H1 (cell line): ENCODE data around the gene VPS72. TPM values are rescaled to one million over a fixed set of nuclear protein-coding genes. Genes with fewer than 3 reads are reported as not detected.

Experiments used
- CTCF ChIA-PET: fragments of 300-600 bp; sonication (Branson Sonifier 250); formaldehyde crosslinking; loops from one replicate; lab custom pipeline; 2021; ENCODE audit not compliant: partially characterized antibody; lab: Charles Lee
- POLR2A ChIA-PET: fragments of 300-600 bp; sonication (Branson Sonifier 250); formaldehyde crosslinking; loops from one replicate; lab custom pipeline; 2021; ENCODE audit warnings: inconsistent platforms; ENCODE audit not compliant: partially characterized antibody; lab: Charles Lee
- DNase-seq, 2 experiments: peaks; one replicate each; pipeline versions ENCODE4 v3.0.0 to v3.0.0-alpha.2; 2010 to 2022; ENCODE audit warnings: low spot score in 2 of 2, low read depth in 1 of 2, mixed read lengths in 1 of 2
- FAIRE-seq: peaks from 2 replicates; lab custom pipeline; 2011; peaks lifted over from hg19 to GRCh38; lab: Jason Lieb, UNC
- H2AFZ ChIP-seq: 2 replicates; pipeline ENCODE4 v1.8.1; 2012; ENCODE audit warnings: low read length, inconsistent platforms
- H2AK5ac ChIP-seq: 2 replicates; pipeline ENCODE4 v1.6.1; 2013; ENCODE audit warnings: low read depth, low read length
- H2BK120ac ChIP-seq: replicated peaks from 2 replicates; pipeline ENCODE3; 2013; ENCODE audit warnings: low read depth, low read length, inconsistent platforms
- H2BK12ac ChIP-seq: 2 replicates; pipeline ENCODE4 v1.6.1; 2013; ENCODE audit warnings: low read depth, low read length
- H2BK15ac ChIP-seq: 2 replicates; pipeline ENCODE4 v1.6.1; 2013; ENCODE audit warnings: low read length
- H2BK20ac ChIP-seq: 2 replicates; pipeline ENCODE4 v1.6.1; 2013; ENCODE audit warnings: low read length
- H2BK5ac ChIP-seq: 2 replicates; pipeline ENCODE4 v1.6.1; 2013; ENCODE audit warnings: low read depth, low read length
- H3K14ac ChIP-seq: 2 replicates; pipeline ENCODE4 v1.6.1; 2013; ENCODE audit warnings: inconsistent platforms; ENCODE audit not compliant: insufficient read length
- H3K18ac ChIP-seq: 2 replicates; pipeline ENCODE4 v1.6.1; 2013; ENCODE audit warnings: low read length; ENCODE audit errors: extremely low read depth
- H3K23ac ChIP-seq: 2 replicates; pipeline ENCODE4 v1.6.1; 2013; ENCODE audit warnings: inconsistent platforms; ENCODE audit not compliant: insufficient read length
- H3K23me2 ChIP-seq: 2 replicates; pipeline ENCODE4 v1.6.1; 2013; ENCODE audit warnings: low read depth, low read length
- H3K27ac ChIP-seq: 2 replicates; pipeline ENCODE4 v1.6.1; 2011; ENCODE audit warnings: low read depth, low read length, inconsistent platforms
- H3K27me3 ChIP-seq, 4 experiments: replicated peaks in 1 of 4; 1 replicate in 1 of 4; 2 replicates in 3 of 4; pipeline versions ENCODE4 v1.6.1 to v1.8.1; 2011 to 2013; ENCODE audit warnings: low read length in 3 of 4, mild to moderate bottlenecking in 3 of 4, inconsistent platforms in 2 of 4, mixed read lengths in 2 of 4, moderate library complexity in 1 of 4; ENCODE audit not compliant: control insufficient read depth in 3 of 4, insufficient read depth in 3 of 4; ENCODE audit errors: extremely low read depth in 1 of 4
- H3K36me3 ChIP-seq, 4 experiments: 2 replicates each; pipeline versions ENCODE4 v1.6.1 to v1.8.1; 2011 to 2013; ENCODE audit warnings: mild to moderate bottlenecking in 4 of 4, low read length in 3 of 4, moderate library complexity in 2 of 4, control low read depth in 1 of 4, inconsistent platforms in 1 of 4; ENCODE audit not compliant: insufficient read depth in 4 of 4, control insufficient read depth in 2 of 4
- H3K4ac ChIP-seq: replicated peaks from 2 replicates; pipeline ENCODE3; 2013; ENCODE audit warnings: low read length, low read depth, mixed read lengths, inconsistent platforms; ENCODE audit not compliant: insufficient read length
- H3K4me1 ChIP-seq, 4 experiments: replicated peaks in 1 of 4; 1 replicate in 1 of 4; 2 replicates in 3 of 4; pipeline versions ENCODE4 v1.6.1 to v1.8.1; 2011 to 2013; ENCODE audit warnings: low read length in 3 of 4, inconsistent platforms in 2 of 4, mixed read lengths in 1 of 4; ENCODE audit not compliant: insufficient read depth in 4 of 4, control insufficient read depth in 3 of 4
- H3K4me2 ChIP-seq, 2 experiments: 2 replicates each; pipeline versions ENCODE4 v1.6.1 to v1.8.1; 2011 to 2013; ENCODE audit warnings: low read depth in 2 of 2, low read length in 2 of 2, control low read depth in 1 of 2, inconsistent platforms in 1 of 2, mild to moderate bottlenecking in 1 of 2; ENCODE audit not compliant: insufficient read depth in 1 of 2
- H3K4me3 ChIP-seq, 4 experiments: fragments of 200-600, 300-600 bp in 1 of 4; sonication (generic), shearing (Covaris generic), sonication (Bioruptor Twin) in 1 of 4; 2 replicates each; pipeline versions ENCODE4 v1.5.1 to v1.8.1; 2011 to 2016; ENCODE audit warnings: low read length in 4 of 4, low read depth in 3 of 4, control low read depth in 2 of 4, inconsistent platforms in 2 of 4, mild to moderate bottlenecking in 2 of 4, mixed read lengths in 1 of 4, moderate library complexity in 1 of 4; ENCODE audit not compliant: insufficient read depth in 2 of 4; ENCODE audit errors: extremely low read depth in 1 of 4
- H3K56ac ChIP-seq: replicated peaks from 2 replicates; pipeline ENCODE3; 2013; ENCODE audit warnings: low read depth, mild to moderate bottlenecking, mixed read lengths, low read length, inconsistent platforms; ENCODE audit not compliant: insufficient read length
- H3K79me1 ChIP-seq: 2 replicates; pipeline ENCODE4 v1.6.1; 2013; ENCODE audit warnings: low read depth, low read length, control low read depth
- H3K79me2 ChIP-seq, 2 experiments: 2 replicates each; pipeline versions ENCODE4 v1.6.1 to v1.8.1; 2012 to 2013; ENCODE audit warnings: low read length in 2 of 2, mild to moderate bottlenecking in 2 of 2, inconsistent platforms in 1 of 2; ENCODE audit not compliant: insufficient read depth in 2 of 2, control insufficient read depth in 1 of 2
- H3K9ac ChIP-seq, 4 experiments: replicated peaks in 1 of 4; 1 replicate in 1 of 4; 2 replicates in 3 of 4; pipeline versions ENCODE4 v1.6.1 to v1.8.1; 2011 to 2013; ENCODE audit warnings: low read depth in 3 of 4, low read length in 3 of 4, control low read depth in 2 of 4, mild to moderate bottlenecking in 2 of 4, moderate library complexity in 2 of 4, inconsistent platforms in 1 of 4; ENCODE audit errors: extremely low read depth in 1 of 4
- H3K9me3 ChIP-seq, 2 experiments: 2 replicates each; pipeline versions ENCODE4 v1.6.1 to v1.8.1; 2012 to 2013; ENCODE audit warnings: mild to moderate bottlenecking in 2 of 2, moderate library complexity in 2 of 2, control low read depth in 1 of 2, inconsistent platforms in 1 of 2, low read depth in 1 of 2, low read length in 1 of 2, mixed read lengths in 1 of 2; ENCODE audit not compliant: insufficient read depth in 2 of 2
- H4K20me1 ChIP-seq, 2 experiments: replicated peaks in 1 of 2; 2 replicates each; pipeline versions ENCODE3 to v1.8.1; 2011 to 2013; ENCODE audit warnings: inconsistent platforms in 2 of 2, low read length in 2 of 2, mild to moderate bottlenecking in 1 of 2; ENCODE audit not compliant: insufficient read depth in 2 of 2, control insufficient read depth in 1 of 2
- H4K5ac ChIP-seq: 2 replicates; pipeline ENCODE4 v1.6.1; 2013; ENCODE audit warnings: low read length, low read depth, mixed read lengths, inconsistent platforms; ENCODE audit not compliant: insufficient read length
- H4K8ac ChIP-seq: 2 replicates; pipeline ENCODE4 v1.8.0; 2013; ENCODE audit warnings: mild to moderate bottlenecking, moderate library complexity, low read length, inconsistent platforms; ENCODE audit not compliant: insufficient read depth; ENCODE audit errors: extremely low read depth
- H4K91ac ChIP-seq: replicated peaks from 2 replicates; pipeline ENCODE3; 2013; ENCODE audit warnings: low read length, mixed read lengths, inconsistent platforms; ENCODE audit not compliant: insufficient read length
- EP300 ChIP-seq, 2 experiments: IDR thresholded peaks; 1 replicate in 1 of 2; 2 replicates in 1 of 2; pipeline ENCODE4 v1.6.1; 2011 to 2012; ENCODE audit warnings: low read depth in 2 of 2, low read length in 2 of 2, mild to moderate bottlenecking in 2 of 2, borderline replicate concordance in 1 of 2, inconsistent platforms in 1 of 2, moderate library complexity in 1 of 2
- EZH2 ChIP-seq: fragments of 200-600 bp; sonication (generic); IDR thresholded peaks from 2 replicates; pipeline ENCODE4 v1.7.1; 2012; ENCODE audit warnings: low read depth, mild to moderate bottlenecking, moderate library complexity, low read length, inconsistent platforms; ENCODE audit not compliant: severe bottlenecking
- GTF2F1 ChIP-seq: IDR thresholded peaks from 2 replicates; pipeline ENCODE4 v1.6.1; 2012; ENCODE audit warnings: low read depth, low read length, improper control_type of control experiment, borderline replicate concordance
- HDAC6 ChIP-seq: IDR thresholded peaks from one replicate; pipeline ENCODE4 v1.7.1; 2012; ENCODE audit warnings: low read depth, mild to moderate bottlenecking, inconsistent platforms, low read length, moderate library complexity
- KDM4A ChIP-seq: IDR thresholded peaks from one replicate; pipeline ENCODE4 v1.7.1; 2012; ENCODE audit warnings: low read depth, mild to moderate bottlenecking, moderate library complexity, low read length, inconsistent platforms; ENCODE audit not compliant: severe bottlenecking
- NRF1 ChIP-seq: IDR thresholded peaks from 2 replicates; pipeline ENCODE4 v1.6.1; 2011; ENCODE audit warnings: mild to moderate bottlenecking, low read depth, low read length, improper control_type of control experiment
- POLR2AphosphoS5 ChIP-seq: IDR thresholded peaks from 2 replicates; pipeline ENCODE4 v1.6.1; 2011; ENCODE audit warnings: low read depth, low read length
- RNF2 ChIP-seq: fragments of 200-900, 300-1000 bp; sonication (generic); IDR thresholded peaks from 2 replicates; pipeline ENCODE4 v1.7.1; 2016; ENCODE audit warnings: borderline replicate concordance, low read depth, mild to moderate bottlenecking, antibody characterized with exemption, low read length; ENCODE audit not compliant: poor library complexity, severe bottlenecking; ENCODE audit errors: missing control alignments
- WGBS, 2 experiments: shearing (Covaris generic) in 1 of 2; methylation state at CpG; one replicate each; pipeline versions ENCODE4 v1.1.6 to v1.1.7; 2013 to 2015; ENCODE audit warnings: low lambda C conversion rate in 2 of 2, mixed read lengths in 2 of 2, inconsistent platforms in 1 of 2, low coverage in 1 of 2, missing lambda C conversion rate in 1 of 2; ENCODE audit not compliant: insufficient replicate concordance in 2 of 2, insufficient coverage in 1 of 2, insufficient read length in 1 of 2; ENCODE audit errors: extremely low coverage in 1 of 2, missing lambda C conversion rate in 1 of 2; 5-methylcytosine and 5-hydroxymethylcytosine counted together
- polyA plus RNA-seq, 7 experiments: library from polyadenylated mRNA; depleted of rRNA in 3 of 7; stranded (reverse) in 5 of 7; unstranded in 2 of 7; fragments of >200 nt in 5 of 7; fragments of 200-250 nt in 2 of 7; gene quantifications; 1 replicate in 5 of 7; 2 replicates in 1 of 7; 4 replicates in 1 of 7; pipeline versions ENCODE4 v1.2.1 to v1.2.3, GENCODE V29; 2011 to 2013; ENCODE audit warnings: missing spikeins in 2 of 7, mixed read lengths in 2 of 7
- total RNA-seq: library from RNA; stranded (reverse); fragmentation: NEBNext Ultra II Directional; extraction: Animal tissue kit (Norgen Biotek cat#: 25700); gene quantifications from 2 replicates; pipeline ENCODE4 v1.2.1, GENCODE V29; 2021

VPS72 gene
- total and polyA plus RNA-seq, 2 of the 8 experiments (the other 6 are each of a cell fraction or from before 2014, with no cell fraction given), result 86.6 to 121 TPM

- Histone ChIP-seq H2AK5ac (no peak overlapping the region), H4K20me1 (no peaks in the 10 kb centered on the region), H3K79me2 (no peaks in the 10 kb centered on the region), H3K4me2 (no peak overlapping the region), H2BK120ac (no peak overlapping the region), H2BK15ac (no peak overlapping the region), H4K8ac (no peak overlapping the region), H3K9me3 (no peaks in the 10 kb centered on the region), H3K23ac (no peak overlapping the region), H3K18ac (no peak overlapping the region), H3K56ac (no peak overlapping the region), H4K91ac (no peak overlapping the region), H3K4ac (no peak overlapping the region), H2AFZ (no peak overlapping the region), H3K14ac (no peak overlapping the region), H3K27me3 (no peaks in the 10 kb centered on the region), H2BK5ac (no peak overlapping the region), H3K36me3 (peaks cover 0 to 18% (median 6%) of the 10 kb centered on the region in 4 experiments; a peak in 4 of 8 replicates), H4K5ac (no peak overlapping the region), H3K27ac (no peak overlapping the region), H3K79me1 (no peaks in the 10 kb centered on the region), H3K4me1 (no peaks in the 10 kb centered on the region), H2BK20ac (no peak overlapping the region), H3K4me3 (no peak overlapping the region), H3K23me2 (no peaks in the 10 kb centered on the region), H3K9ac (no peak overlapping the region), H2BK12ac (no peak overlapping the region)
- 84% methylated on average over 6 of the region's 6 CpGs; no CpG with 5 or more reads in 1 of the 2 experiments for WGBS, 2 experiments
- ChIA-PET CTCF (interaction anchor here (0.5 to 11.8 kb wide), 27 partner anchors 9 to 819 kb away, joined by 3 to 285 read pairs (median 4); partner anchors contain the start of genes C1orf56, GABPB2, MINDY1 and PI4KB), POLR2A (interaction anchor here (0.6 to 2.0 kb wide), 6 partner anchors 8 to 59 kb away, joined by 3 to 6 read pairs (median 4); partner anchors contain the start of gene SEMA6C)
- DNase-seq (no peak), FAIRE-seq (no peak)
- TF ChIP-seq GTF2F1, result no peak
- no peak for TF ChIP-seq EZH2
- no peak for TF ChIP-seq EP300 (IDR thresholded peaks at IDR 0.05; ENCODE audit: borderline replicate concordance in 1 of 2, low read depth in 2 of 2, low read length in 2 of 2)
- no peak for TF ChIP-seq POLR2AphosphoS5
- no peak for TF ChIP-seq KDM4A
- TF ChIP-seq RNF2, result no peak
- no peak for TF ChIP-seq HDAC6
- TF ChIP-seq NRF1, result no peak
Observed at GRCh38 chr1:151157067-151157531, 32.9 kb downstream of the VPS72 start.
